Parathyroid adenoma (tissue), 2 donors: ENCODE measurements around the gene KCND3.

Source experiments
- H2AFZ ChIP-seq: fragments of 300-600 bp; sonication (generic); one replicate; pipeline ENCODE4 v1.7.0; 2017; ENCODE audit warnings: antibody characterized with exemption, mild to moderate bottlenecking
- H3K27ac ChIP-seq: fragments of 300-600 bp; sonication (generic); one replicate; pipeline ENCODE4 v1.7.0; 2017
- H3K27me3 ChIP-seq: fragments of 300-600 bp; sonication (generic); one replicate; pipeline ENCODE4 v1.7.0; 2017; ENCODE audit warnings: low read length; ENCODE audit not compliant: control insufficient read depth, insufficient read depth
- H3K36me3 ChIP-seq: fragments of 300-600 bp; sonication (generic); one replicate; pipeline ENCODE4 v1.7.0; 2017; ENCODE audit warnings: low read length; ENCODE audit not compliant: control insufficient read depth, insufficient read depth
- H3K4me1 ChIP-seq: fragments of 300-600 bp; sonication (generic); one replicate; pipeline ENCODE4 v1.7.0; 2017; ENCODE audit warnings: control low read depth
- H3K4me2 ChIP-seq: fragments of 300-600 bp; sonication (generic); one replicate; pipeline ENCODE4 v1.7.0; 2017; ENCODE audit warnings: low read length
- H3K4me3 ChIP-seq: fragments of 300-600 bp; sonication (generic); one replicate; pipeline ENCODE4 v1.7.0; 2017; ENCODE audit warnings: low read depth, low read length
- H3K79me2 ChIP-seq: fragments of 300-600 bp; sonication (generic); one replicate; pipeline ENCODE4 v1.7.0; 2017; ENCODE audit warnings: control low read depth
- H3K9ac ChIP-seq: fragments of 300-600 bp; sonication (generic); one replicate; pipeline ENCODE4 v1.7.0; 2017; ENCODE audit warnings: mild to moderate bottlenecking
- H3K9me3 ChIP-seq: fragments of 300-600 bp; sonication (generic); one replicate; pipeline ENCODE4 v1.7.0; 2017; ENCODE audit warnings: low read length; ENCODE audit not compliant: control insufficient read depth
- TF ChIP-seq, protein P1 (sequence below): fragments of 300-600 bp; sonication (generic); IDR thresholded peaks from one replicate; pipeline ENCODE4 v1.7.0; 2017; ENCODE audit warnings: antibody characterized with exemption, mild to moderate bottlenecking
- donor health status: primary hyperparathyroidism.

Gene KCND3

DNA sequence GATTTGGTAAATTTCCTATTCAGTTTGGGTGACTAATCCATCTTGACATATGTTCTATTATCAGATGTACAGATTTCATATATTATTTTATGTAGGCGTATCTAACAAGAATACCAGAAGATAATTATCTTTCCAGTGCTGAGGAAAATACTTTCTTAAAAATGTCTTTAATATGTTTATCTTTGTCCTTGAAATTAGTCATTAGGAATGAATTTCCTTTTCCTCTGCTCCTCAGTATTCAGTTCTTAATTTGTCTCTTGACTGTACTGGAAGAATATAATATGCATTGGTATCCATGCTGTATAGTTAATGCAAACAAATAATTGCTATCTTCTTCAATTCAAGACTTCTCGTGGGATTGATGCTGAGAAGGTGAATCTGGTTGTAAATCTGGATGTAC, 227.1 kb downstream of the KCND3 start:
- TF ChIP-seq, protein P1, sequence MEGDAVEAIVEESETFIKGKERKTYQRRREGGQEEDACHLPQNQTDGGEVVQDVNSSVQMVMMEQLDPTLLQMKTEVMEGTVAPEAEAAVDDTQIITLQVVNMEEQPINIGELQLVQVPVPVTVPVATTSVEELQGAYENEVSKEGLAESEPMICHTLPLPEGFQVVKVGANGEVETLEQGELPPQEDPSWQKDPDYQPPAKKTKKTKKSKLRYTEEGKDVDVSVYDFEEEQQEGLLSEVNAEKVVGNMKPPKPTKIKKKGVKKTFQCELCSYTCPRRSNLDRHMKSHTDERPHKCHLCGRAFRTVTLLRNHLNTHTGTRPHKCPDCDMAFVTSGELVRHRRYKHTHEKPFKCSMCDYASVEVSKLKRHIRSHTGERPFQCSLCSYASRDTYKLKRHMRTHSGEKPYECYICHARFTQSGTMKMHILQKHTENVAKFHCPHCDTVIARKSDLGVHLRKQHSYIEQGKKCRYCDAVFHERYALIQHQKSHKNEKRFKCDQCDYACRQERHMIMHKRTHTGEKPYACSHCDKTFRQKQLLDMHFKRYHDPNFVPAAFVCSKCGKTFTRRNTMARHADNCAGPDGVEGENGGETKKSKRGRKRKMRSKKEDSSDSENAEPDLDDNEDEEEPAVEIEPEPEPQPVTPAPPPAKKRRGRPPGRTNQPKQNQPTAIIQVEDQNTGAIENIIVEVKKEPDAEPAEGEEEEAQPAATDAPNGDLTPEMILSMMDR, result no peak
- H3K4me1 ChIP-seq, result no peaks in the 10 kb centered on the region
- H3K9me3 ChIP-seq, result no peaks in the 10 kb centered on the region
- H3K36me3 ChIP-seq, result no peaks in the 10 kb centered on the region
- no peak overlapping the region for H2AFZ ChIP-seq
- no peaks in the 10 kb centered on the region for H3K79me2 ChIP-seq
- no peak overlapping the region for H3K4me3 ChIP-seq
- no peak overlapping the region for H3K9ac ChIP-seq
- no peaks in the 10 kb centered on the region for H3K27me3 ChIP-seq
- H3K4me2 ChIP-seq, result no peak overlapping the region
- H3K27ac ChIP-seq, result no peak overlapping the region

DNA sequence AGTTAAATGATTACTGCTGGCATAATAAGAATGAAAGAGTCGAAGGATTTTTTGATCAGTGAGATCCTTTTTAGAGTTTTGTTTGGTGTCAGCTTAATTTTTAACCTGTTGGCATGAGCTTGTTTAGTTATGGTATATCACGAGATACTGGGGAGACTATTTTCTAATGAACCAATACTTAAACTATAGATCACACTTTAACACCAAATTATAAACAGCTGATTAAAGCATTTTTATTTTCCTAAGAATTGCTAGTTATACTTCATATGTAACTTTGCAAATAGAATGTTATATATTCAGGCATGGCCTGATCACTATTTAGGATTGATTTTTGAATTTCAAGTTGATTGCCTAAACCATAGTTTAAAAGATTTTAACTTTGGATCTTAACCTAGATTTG, 227.8 kb downstream of the KCND3 start:
- Histone ChIP-seq H2AFZ (no peak overlapping the region), H3K9ac (no peak overlapping the region), H3K4me3 (no peak overlapping the region), H3K27me3 (no peaks in the 10 kb centered on the region), H3K27ac (no peak overlapping the region), H3K4me2 (no peak overlapping the region), H3K4me1 (no peaks in the 10 kb centered on the region), H3K9me3 (no peaks in the 10 kb centered on the region), H3K36me3 (no peaks in the 10 kb centered on the region), H3K79me2 (no peaks in the 10 kb centered on the region)
- TF ChIP-seq, protein P1, result no peak

DNA sequence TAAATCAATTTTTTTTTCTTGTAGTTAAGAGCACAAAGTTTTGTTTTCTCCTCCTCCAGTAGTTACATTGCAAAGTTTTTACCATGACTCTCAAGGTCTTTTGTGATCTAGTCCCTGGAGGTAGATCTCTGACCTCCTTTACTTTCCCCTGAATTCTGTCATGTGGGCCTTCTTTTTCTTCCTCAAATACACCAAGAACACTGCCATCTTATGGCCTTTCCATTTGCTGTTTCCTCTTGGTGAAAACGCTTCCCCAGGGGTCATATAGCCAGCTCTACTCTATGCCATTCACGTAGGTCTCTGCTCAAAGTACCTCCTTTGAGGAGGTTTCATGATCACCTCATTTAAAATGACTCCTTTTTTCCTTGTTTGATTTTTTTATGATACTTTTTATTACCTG, 231.1 kb downstream of the KCND3 start:
- Histone ChIP-seq H3K27me3 (no peaks in the 10 kb centered on the region), H3K9ac (no peak overlapping the region)
- TF ChIP-seq, protein P1, result no peak

DNA sequence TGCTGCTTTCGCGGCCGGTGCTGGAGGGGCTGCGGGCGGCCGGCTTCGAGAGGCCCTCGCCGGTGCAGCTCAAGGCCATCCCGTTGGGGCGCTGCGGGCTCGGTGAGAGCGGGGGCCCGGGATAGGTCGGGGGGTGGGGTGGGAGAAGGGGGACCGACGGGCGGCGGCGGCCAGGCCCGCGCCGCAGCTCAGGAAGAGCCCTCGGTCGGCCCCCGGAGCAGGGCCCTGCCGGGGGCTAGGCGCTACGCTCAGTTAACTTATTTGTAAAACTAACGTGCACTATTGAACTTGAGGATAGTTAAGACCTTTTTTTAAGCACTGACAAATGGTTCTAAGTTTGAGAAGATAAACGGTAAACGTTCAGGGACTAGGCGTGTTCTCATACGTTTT, 233.3 kb downstream of the KCND3 start:
- no peaks in the 10 kb centered on the region for H3K79me2 ChIP-seq
- peak overlapping the region; percentile 91 for H2AFZ ChIP-seq
- H3K36me3 ChIP-seq, result no peaks in the 10 kb centered on the region
- no peaks in the 10 kb centered on the region for H3K27me3 ChIP-seq
- H3K4me3 ChIP-seq, result peak overlapping the region; percentile 86
- TF ChIP-seq, protein P1, result no peak
- H3K9ac ChIP-seq, result no peak overlapping the region
- no peaks in the 10 kb centered on the region for H3K4me1 ChIP-seq
- peak overlapping the region; percentile 88 for H3K4me2 ChIP-seq
- peak overlapping the region; percentile 86 for H3K27ac ChIP-seq
- no peaks in the 10 kb centered on the region for H3K9me3 ChIP-seq

More for the DNA sequence above, 231.1 kb downstream of the KCND3 start:
- no peak overlapping the region for H2AFZ ChIP-seq
- H3K4me1 ChIP-seq, result no peaks in the 10 kb centered on the region
- no peaks in the 10 kb centered on the region for H3K36me3 ChIP-seq
- H3K4me2 ChIP-seq, result no peak overlapping the region
- no peak overlapping the region for H3K27ac ChIP-seq
- no peaks in the 10 kb centered on the region for H3K79me2 ChIP-seq
- no peaks in the 10 kb centered on the region for H3K9me3 ChIP-seq
- no peak overlapping the region for H3K4me3 ChIP-seq

DNA sequence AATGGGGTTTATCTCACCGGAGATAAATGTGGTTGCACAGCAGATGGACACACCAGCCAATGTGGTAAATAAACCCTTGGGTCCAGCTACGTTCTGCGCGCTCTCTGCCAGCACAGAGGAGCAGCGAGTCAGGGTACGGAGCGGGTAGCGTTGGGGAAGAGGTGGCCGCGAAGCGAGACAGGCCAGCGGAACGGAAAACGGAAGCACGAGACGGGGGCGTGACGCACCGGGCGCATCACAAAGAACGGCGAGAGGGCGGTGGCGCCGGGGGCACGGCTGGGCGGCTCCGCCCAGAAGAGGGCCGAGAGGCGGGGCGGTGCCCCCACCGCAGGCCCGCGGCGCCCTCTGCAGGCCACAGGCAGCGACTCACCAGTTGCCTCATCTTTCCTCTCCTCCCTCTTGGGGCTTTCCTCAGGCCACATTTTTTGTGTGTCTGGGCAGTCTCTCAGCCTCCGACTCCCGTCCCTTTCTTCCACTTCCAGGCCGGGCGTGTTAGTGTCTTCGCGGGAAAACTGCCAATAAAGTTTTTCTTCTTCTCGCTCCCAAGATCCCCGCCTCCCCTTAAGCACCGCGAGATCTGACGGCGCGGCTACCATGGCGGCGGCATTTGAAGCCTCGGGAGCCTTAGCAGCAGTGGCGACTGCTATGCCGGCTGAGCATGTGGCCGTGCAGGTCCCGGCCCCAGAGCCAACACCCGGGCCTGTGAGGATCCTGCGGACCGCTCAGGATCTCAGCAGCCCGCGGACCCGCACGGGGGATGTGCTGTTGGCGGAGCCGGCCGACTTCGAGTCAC, 233.9 kb downstream of the KCND3 start, which contains the start of gene DDX20:
Gene DDX20 (plus strand): TSS at position 571 of the 793 bp plus-strand sequence. CDS start 24 bp downstream, at position 595.
- Histone ChIP-seq H3K79me2 (no peaks in the 10 kb centered on the region), H3K9ac (peak within 1 kb of the TSS; percentile 37), H2AFZ (peak within 1 kb of the TSS; percentile 91), H3K4me1 (no peaks in the 10 kb centered on the region), H3K36me3 (no peaks in the 10 kb centered on the region), H3K27ac (peak within 1 kb of the TSS; percentile 86), H3K4me3 (peak within 1 kb of the TSS; percentile 86), H3K4me2 (peak within 1 kb of the TSS; percentile 88), H3K9me3 (no peaks in the 10 kb centered on the region), H3K27me3 (no peaks in the 10 kb centered on the region)
- TF ChIP-seq, protein P1, result peak; percentile 82
